IPS-11a (cell line): ENCODE results near the gene SLC6A11.

Experiments used
- H3K4me3 ChIP-seq: one replicate; pipeline ENCODE4 v1.5.1; 2013; ENCODE audit warnings: low read depth, low read length, control low read depth

Gene SLC6A11

GRCh38 chr3:10883478-10884234 lies 67.6 kb downstream of the SLC6A11 start:
- no peak overlapping the region for H3K4me3 ChIP-seq

- no peak overlapping the region for H3K4me3 ChIP-seq
Observed at GRCh38 chr3:10887015-10887414, 71.0 kb downstream of the SLC6A11 start.

GRCh38 chr3:10888518-10889090 lies 72.6 kb downstream of the SLC6A11 start:
- H3K4me3 ChIP-seq: no peak overlapping the region

- no peak overlapping the region for H3K4me3 ChIP-seq
Observed at GRCh38 chr3:10889206-10889960, 73.4 kb downstream of the SLC6A11 start.

- H3K4me3 ChIP-seq: no peak overlapping the region
Observed at GRCh38 chr3:10890665-10891064, 74.6 kb downstream of the SLC6A11 start.

GRCh38 chr3:10892622-10893021 lies 76.6 kb downstream of the SLC6A11 start:
- H3K4me3 ChIP-seq: no peak overlapping the region

- no peak overlapping the region for H3K4me3 ChIP-seq
Observed at GRCh38 chr3:10901296-10901945, 85.4 kb downstream of the SLC6A11 start.

- H3K4me3 ChIP-seq: no peak overlapping the region
Observed at GRCh38 chr3:10907262-10907661, 91.2 kb downstream of the SLC6A11 start.

- H3K4me3 ChIP-seq: no peak overlapping the region
Observed at GRCh38 chr3:10910367-10910766, 94.3 kb downstream of the SLC6A11 start.

GRCh38 chr3:10911350-10912002 lies 95.4 kb downstream of the SLC6A11 start:
- no peak overlapping the region for H3K4me3 ChIP-seq

- no peak overlapping the region for H3K4me3 ChIP-seq
Observed at GRCh38 chr3:10912786-10913185, 96.8 kb downstream of the SLC6A11 start.

GRCh38 chr3:10915376-10915775 lies 99.3 kb downstream of the SLC6A11 start:
- H3K4me3 ChIP-seq: no peak overlapping the region

- no peak overlapping the region for H3K4me3 ChIP-seq
Observed at GRCh38 chr3:10917176-10917575, 101.1 kb downstream of the SLC6A11 start.

GRCh38 chr3:10918011-10918410 lies 102.0 kb downstream of the SLC6A11 start:
- no peak overlapping the region for H3K4me3 ChIP-seq

- no peak overlapping the region for H3K4me3 ChIP-seq
Observed at GRCh38 chr3:10919636-10920035, 103.6 kb downstream of the SLC6A11 start.

- H3K4me3 ChIP-seq: no peak overlapping the region
Observed at GRCh38 chr3:10925436-10926255, 109.6 kb downstream of the SLC6A11 start.

GRCh38 chr3:10926256-10926810 lies 110.3 kb downstream of the SLC6A11 start:
- no peak overlapping the region for H3K4me3 ChIP-seq

GRCh38 chr3:10926811-10927521 lies 110.9 kb downstream of the SLC6A11 start:
- H3K4me3 ChIP-seq: no peak overlapping the region

- H3K4me3 ChIP-seq: no peak overlapping the region
Observed at GRCh38 chr3:10927551-10927950, 111.5 kb downstream of the SLC6A11 start.
